ENCODE measurements around the gene SP1. TPM values are rescaled to one million over a fixed set of nuclear protein-coding genes. Genes with fewer than 3 reads are reported as not detected.
"Not testable (repeated sequence)": the region's sequence is repeated elsewhere in the genome, so short reads cannot be mapped to it uniquely, and the experiment has no call there.

Gene SP1
- 29.3 and 35.2 TPM in 2 replicates for total RNA-seq (2014; rRNA removed; shearing (Covaris generic))

DNA sequence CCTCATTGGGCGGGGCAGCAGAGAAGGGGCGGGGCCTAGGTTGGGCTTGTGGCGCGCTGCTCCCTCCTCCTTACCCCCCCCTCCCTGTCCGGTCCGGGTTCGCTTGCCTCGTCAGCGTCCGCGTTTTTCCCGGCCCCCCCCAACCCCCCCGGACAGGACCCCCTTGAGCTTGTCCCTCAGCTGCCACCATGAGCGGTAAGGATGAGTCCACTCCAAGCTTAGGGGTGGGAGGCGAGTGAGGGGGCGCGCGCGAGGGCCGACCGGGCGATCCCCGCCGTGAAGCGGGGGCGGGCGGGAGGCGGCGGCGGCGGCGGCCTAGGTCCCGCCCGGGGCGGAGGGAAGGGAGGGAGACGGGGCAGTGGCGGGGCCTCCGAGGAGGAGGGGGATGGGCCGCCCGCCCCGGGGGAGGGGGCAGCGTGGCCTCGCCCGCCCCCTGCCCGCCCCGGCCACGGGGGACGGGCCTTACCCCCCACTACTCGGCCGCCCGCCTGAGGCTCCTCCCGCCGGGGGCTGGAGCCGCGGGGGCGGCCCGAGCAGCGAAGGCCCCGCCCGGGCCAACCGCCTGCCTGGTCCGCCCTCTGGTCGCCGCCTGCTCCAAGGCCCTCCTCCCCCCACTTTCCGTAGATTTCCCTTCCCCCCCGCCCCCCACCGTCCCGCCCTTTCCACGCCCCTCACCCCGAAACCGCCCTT is at the start of gene SP1:
TSS of gene SP1 (plus strand) at position 73 of the 690 bp plus-strand sequence. CDS start at position 189, 116 bp downstream.
- peak; percentile 90 for DNase-seq (ENCODE audit: low read depth)

DNA sequence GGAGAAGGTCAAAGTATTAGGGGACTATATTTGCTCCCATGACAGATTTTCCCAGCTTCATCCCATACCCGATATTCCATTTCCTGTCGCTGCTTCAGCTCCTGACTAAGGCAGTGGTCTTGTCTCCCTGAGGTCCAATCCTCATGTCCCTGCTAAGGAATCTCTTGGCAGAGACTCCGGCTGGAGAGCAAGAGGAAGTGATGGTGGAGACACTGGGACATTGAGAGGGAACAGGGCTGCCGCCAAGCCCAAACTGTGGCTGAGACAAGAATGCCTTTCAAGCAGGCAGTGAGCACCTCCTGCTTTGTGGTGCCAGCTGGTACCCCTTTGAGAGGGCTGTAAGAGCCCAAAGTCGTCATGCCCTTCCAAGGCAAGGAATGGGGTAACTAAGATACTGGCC is 49.3 kb upstream of the SP1 start:
- no peak for DNase-seq (ENCODE audit: low read depth)

DNA sequence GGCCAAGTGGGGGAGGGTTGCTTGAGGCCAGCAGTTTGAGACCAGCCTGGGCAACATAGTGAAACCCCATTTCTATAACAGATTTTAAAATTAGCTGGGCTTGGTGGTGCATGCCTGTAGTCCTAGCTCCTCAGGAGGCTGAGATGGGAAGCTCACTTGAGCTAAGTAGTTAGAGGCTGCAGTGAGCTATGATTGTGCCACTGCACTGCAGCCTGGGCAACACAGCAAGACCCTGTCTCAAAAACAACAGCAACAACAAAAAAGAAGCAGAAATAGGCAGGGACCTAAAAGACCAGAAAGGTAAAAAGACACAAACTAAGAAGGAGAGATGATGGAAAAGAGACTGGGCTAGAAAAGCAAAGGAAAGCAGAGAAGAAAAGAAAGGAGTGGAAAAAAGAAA is 47.6 kb upstream of the SP1 start:
- DNase-seq (ENCODE audit: low read depth): not testable (repeated sequence)

DNA sequence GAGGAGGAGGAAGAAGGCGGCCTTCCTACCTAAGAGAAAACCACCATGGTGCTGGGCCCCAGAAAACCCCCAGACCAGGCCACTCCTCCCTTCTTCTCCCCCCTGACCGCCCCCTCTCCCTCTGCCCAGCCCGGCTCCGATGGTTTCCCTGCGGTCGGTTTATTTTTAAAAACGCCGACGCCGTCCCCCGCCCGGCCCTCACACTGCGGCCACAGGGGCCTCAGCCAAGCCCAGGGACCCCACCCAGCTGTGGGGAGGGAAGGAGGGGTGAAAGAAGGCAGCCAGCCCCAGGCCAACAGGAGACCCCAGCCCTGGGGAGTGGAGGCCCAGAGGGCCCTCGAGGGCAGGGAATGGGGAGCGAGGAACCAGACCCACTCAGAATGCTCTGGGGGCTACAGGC is 47.2 kb upstream of the SP1 start:
- DNase-seq (ENCODE audit: low read depth): no peak

DNA sequence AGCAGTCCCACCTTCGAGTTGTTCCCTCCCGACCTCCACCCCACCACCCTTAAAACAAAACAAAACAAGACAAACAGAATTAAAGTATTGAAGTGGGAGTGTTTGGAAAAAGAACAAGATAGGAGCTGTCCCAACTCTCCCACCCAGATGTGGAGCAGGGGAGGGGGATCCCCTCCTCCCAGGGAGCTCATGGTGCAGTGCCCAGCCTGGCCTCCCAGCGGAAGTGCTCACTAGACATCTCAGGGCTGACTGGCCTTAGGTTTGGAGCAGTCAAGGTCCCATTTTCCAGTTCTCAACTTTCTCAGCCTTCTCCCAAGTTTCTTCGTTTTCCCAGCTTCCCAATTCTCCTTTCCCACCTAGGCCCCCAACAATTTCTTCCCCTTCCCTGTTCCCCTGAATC is 46.7 kb upstream of the SP1 start:
- DNase-seq (ENCODE audit: low read depth): no peak

DNA sequence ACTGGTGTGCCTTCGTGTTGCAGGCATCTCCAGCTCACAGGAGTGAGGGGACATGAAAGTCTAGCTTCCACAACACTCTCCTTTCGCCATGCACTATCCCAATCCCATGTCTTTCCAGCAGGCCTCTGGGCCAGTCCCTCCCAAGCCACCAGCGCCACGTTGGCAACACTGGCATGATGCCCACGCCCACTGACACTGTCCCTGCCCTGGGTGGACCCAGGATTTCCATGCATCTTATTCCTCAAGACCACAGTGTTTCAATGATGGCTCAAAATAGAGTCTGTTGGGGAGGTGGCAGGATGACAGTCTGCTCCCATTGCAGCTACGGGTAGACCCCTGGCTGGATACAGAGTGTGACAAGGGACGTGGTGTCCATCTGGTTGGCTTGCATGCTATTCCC is 46.1 kb upstream of the SP1 start:
- no peak for DNase-seq (ENCODE audit: low read depth)

DNA sequence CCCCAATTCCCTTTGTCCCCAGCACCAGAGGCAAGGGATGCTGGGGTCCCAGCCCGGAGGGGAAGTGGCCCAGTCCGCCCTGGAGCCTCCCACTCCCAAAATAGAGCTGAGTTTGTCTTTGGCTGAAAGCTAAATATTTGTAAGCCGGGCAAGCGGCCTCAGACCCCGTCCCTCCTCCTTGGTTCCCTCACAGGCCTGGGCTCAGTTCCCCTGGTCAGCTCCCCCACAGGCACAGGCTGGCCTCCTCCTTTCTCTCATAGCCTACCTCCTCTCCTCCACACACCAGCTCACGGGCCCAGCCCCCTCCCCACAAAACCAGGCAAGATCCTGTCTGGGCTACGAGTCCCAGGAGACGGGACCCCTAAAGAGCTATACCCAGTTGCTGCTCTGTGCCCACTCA is 45.2 kb upstream of the SP1 start:
- no peak for DNase-seq (ENCODE audit: low read depth)

DNA sequence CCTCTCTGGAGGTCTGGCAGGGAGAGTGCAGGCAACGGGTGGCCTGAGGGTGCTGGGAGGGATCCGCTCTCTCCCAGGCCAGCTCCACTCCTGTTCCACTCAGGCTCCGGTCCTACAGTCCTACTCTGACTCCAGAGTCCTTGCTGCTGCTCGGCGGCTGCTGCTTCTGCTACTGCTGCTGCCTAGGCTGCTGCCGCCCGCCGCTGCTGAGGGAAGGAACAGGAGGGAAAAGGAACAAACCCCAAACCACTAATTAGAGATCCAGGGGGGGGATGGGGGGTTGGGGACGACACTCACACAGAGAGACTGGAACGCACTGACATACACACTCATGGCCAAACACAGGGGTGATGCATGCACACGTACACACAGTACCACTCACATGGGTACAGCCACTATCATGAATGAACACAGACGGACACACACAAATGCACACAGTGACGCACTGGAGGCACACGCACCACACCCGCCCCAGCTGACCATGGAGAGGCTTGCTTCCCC is 43.7 kb upstream of the SP1 start, which contains the start of gene SP7:
TSS of gene SP7 (minus strand) at position 174 of the 501 bp plus-strand sequence. CDS start 708 bp downstream, outside the sequence.
- no peak for DNase-seq (ENCODE audit: low read depth)

DNA sequence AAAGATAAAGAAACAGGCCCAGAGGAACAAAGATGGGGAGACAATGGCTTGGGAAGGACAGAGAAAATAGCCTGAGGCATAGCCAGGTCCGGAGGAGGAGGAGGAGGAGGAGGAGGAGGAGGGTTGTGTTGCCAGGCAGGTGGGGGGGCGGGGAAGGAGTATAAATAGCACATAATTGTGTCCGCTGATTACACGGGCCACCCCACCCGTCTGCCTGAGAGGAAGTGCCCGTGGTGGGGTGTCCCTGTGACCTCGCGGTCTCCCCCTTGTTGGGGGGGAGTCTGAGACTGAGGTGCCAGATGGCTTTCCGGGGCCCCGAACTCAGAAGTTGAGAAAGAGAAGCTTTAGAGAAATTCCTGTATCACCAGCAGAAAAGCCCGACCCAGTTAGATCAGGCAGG is 42.0 kb upstream of the SP1 start:
- no peak for DNase-seq (ENCODE audit: low read depth)

DNA sequence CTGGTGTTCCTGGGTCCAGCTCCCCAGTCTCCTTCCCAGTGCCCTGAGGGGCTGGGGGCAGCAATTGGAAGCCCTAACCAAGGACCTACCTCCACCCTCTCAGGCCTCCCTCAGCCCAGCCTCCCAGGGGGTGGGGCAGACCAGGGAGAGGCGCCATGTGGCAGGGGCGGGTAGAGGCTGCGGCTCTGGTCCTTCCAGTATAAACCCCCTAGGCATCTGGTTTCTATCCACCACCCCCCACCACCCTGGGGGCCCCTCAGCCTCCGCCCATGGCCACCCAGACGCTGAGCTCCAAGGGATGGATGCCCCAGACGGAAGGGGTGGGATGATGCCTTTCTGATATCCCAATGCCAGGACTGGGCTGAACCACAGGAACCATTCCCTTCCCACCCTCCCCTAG is 41.1 kb upstream of the SP1 start:
- DNase-seq (ENCODE audit: low read depth): no peak

DNA sequence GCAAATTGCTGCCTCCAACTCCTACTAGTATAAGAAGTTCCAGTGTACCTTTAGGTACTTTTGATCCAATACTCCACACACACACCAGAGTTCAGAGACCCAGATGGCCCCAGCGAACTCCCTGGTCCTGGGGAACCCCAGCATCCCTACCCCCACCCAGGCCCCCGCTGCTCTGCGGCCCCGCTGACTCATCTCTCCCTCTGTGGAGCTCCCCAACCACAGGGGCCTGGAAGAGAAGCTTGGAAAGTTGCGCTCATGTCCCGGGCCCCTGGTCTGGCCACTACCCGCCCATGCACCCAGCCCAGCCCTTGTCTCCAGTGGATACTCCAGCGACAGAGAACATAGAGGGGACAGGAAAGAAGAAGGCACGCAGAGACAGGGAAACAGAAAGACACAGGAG is 39.6 kb upstream of the SP1 start:
- peak; percentile 28 for DNase-seq (ENCODE audit: low read depth)

DNA sequence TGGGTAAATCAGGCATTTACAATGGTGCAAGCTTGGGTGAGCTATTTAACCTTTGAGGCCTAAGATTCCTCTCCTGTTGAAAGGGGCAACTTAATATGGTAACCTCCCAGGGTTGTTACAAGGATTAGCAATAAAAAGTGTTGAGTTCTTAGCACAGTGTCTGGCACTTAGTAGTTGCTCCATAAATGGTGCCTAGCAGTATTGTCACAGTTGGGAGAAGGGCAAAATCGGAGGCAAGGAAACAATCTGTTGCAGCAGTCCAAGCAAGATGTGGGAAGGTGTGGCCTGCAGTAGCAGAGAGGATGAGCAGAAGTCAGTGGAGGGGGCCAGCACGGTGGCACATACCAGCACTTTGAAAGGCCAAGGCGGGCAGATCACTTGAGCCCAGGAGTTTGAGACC is 36.5 kb upstream of the SP1 start:
- DNase-seq (ENCODE audit: low read depth): no peak

DNA sequence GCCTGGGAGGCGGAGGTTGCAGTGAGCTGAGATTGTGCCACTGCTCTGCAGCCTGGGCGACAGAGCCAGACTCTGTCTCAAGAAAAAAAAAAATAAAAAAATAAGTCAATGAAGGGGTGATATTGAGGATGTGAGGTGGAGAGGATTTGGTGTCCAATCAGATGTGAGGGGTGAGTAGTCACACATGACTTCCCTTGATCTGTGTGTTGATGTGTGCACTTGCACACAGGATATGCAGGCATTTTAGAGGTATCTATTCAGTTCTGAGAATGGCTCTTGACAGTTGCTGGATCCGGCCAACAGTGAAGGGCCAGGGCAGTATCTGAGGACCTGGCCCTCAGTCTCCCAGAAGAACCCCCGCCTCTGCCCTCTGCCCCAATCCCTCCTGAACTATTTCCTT is 36.0 kb upstream of the SP1 start:
- DNase-seq (ENCODE audit: low read depth): no peak

DNA sequence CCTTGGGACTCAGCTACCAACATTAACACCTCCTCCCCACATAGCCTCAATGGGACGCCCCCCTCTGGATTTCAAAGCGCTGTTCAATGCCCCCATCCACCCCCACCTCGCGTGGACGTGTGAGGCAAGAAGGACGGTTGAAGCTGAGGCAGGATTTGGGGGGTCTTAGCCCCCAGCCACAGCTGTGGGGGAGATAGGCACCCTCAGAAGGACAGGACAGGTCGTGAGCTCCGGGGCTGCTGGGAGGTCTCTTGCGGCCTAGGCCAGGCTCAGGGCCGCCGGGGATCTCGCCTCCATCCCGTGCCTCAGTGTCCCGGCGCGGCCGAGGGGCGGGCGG is 35.5 kb upstream of the SP1 start:
- no peak for DNase-seq (ENCODE audit: low read depth)

DNA sequence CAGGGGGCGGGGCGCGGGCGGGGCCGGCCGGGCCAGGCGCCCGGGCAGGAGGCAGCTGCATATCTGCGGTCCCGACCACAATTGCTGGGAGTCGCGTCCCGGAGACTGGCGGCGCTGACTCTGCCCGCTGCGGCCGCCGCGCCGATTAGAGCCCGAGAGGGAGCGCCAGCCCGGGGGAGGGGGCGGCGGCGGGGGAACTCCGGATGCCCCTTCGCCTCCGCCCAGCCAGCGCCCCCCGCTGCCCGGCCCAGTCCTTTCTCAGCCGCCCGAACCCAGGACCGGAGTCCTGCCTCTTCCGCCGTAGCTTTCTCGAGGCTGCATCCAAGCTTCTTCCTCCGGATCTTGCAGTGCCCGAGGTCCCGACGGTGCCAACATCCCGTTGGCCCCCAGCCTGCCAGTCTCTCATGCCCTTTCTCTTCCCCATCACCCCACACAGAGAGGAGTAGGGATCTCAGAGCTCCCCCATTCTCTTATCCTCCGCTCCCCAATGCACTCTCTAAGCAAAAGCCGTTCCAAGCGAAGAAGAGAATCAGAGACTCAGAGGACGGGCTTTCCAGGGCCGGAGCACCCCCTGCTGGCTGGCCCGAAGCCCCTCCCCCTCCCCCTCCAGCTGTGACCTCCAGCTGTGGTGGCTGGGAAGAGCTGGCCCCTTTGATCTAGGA is 35.0 kb upstream of the SP1 start:
- DNase-seq (ENCODE audit: low read depth): peak; percentile 71

DNA sequence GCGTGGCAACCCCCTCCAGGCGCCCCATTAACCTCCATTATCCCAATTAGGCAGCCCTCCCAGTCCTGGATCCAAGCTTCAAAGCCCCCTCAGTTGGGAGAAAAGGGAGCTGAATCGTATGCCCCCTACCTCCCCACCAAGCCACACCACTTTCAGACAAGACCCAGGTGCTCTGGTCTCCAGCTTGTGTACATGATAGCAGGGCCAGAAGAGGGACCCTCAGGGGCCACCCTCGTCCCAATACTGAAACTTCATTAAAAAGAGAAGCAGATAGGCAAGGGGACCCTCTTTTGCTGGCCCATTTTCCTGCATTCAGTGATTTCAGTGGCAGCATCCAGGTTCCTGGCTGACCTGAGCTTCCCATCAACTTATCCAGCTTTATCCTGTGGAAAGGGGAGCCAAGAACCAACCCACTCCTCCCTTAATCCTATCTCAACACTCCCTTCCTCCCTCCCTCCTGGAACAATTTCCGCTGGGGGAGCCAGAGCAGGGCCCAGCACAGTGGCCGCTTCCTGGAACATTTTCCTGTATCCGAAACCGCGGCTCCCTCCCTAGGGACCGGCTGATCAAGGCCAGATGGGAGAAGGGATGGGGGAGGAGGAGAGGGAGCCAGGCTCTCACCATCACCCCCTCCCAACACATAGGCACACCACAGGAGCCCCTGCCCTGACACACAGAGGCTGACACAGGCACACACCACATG is 34.3 kb upstream of the SP1 start:
- DNase-seq (ENCODE audit: low read depth): peak; percentile 59

DNA sequence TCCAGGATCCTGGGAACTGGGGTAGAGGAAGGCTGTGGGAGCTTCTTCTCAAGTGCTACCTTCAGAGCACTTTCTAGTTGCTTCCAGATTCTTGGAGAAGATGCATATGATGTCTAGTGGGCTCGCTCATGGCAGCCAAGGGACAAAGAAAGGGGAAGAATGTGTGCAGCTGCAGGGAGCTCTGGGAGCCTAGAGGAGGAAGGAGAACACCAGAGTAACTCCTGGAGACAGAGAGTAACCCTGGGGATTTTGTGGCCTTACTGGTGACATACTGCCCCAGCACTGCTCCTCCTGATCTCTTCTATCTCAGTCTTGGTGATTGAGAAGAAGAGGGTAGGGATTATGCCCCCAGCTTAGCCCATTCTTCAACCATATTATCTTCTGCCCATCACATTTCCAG is 33.5 kb upstream of the SP1 start:
- no peak for DNase-seq (ENCODE audit: low read depth)

DNA sequence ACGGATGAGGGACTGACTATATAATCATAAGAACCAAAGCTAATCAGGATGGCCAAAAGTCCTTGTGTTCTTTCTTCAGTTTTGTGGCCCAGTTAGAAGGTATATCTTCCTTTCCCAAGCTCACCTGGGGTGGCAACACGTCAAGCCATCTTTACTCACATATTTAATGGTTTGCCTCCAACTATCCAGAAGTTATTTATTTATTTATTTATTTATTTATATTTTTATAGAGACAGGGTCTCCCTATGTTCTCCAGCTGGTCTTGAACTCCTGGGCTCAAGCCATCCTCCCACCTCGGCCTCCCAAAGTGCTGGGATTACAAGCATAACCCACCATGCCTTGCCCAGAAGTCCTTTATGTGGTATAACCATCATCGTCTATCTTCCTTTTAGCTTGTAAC is 32.1 kb upstream of the SP1 start:
- DNase-seq (ENCODE audit: low read depth): no peak

DNA sequence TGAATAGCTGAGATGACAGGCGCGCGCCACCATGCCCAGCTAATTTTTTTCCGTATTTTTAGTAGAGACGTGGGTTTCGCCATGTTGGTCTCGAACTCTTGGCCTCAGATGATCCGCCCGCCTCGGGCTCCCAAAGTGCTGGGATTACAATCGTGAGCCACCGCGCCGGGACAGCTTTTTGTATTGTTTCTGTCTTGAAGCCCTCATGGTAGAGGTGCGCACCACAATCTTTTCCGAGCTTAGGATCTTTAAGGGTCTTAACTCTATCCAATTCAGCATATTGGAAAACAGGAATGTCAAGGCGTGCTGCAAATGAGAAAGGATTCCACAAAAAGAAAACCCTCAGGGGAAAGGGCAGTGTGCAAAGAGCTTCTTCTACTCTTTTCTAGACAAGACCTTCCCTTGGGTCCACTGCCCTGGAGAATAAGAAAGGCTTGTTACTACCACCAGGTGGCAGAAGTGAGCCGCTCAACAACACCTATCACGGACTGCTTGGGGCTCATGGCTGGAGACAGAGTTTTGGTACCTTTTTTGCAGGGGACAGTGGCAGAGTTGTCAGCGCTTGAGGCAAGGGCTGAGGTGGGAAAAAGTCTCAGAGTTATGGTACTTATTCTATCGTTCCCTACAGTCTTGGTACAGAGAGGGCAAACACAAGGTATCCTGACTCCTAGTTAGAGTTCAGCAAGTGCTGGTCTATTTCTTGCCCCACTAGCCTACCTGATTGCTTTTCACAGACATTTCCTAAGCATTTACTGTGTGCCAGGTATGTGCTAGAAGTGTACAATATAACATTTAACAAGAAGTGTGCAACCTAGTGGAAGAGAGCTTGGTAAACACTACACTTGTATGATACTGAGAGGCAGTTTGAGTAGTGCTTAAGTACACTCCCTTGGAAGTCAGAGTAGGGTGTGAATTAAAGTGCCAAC is 27.4 kb upstream of the SP1 start:
- peak; percentile 81 for DNase-seq (ENCODE audit: low read depth)

DNA sequence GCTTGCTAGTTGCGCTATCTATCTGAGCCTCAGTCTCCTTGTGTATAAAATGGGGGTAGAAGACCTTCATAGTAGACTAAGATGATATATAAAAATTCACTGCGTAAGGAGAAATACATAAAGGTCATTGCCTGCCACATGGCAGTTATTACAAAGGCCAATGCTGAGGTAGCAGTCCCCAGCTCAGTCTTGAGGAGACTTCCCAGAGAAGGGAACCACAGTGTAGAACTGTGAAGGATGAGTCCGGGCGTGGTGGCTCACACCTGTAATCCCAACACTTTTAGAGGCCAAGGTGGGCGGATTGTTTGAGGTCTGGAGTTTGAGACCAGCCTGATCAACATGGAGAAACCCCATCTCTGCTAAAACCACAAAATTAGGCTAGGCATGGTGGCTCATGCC is 26.7 kb upstream of the SP1 start:
- no peak for DNase-seq (ENCODE audit: low read depth)

DNA sequence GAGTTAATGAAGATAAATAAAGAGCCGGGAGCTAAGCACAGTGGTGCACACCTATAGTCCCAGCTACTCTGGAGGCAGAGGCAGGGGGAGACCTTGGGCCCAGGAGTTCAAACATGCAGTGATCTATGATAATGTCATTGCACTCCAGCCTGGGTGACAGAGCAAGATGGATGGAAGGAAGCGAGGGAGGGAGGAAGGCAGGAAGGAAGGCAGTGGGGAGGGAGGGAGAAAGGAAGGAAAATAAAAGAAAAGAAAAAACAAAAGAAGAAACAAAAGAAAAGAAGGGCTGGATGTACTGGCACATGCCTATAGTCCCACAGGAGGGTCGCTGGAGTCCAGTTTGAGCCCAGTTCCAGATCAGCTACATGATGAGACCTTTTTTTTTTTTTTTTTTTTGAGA is 24.9 kb upstream of the SP1 start:
- no peak for DNase-seq (ENCODE audit: low read depth)

Measured in RPMI7951 (cell line).